Upper lobe of left lung (tissue), 6 donors: ENCODE data around the gene EGFL7. TPM values are rescaled to one million over a fixed set of nuclear protein-coding genes. Genes with fewer than 3 reads are reported as not detected.

Source experiments
- ATAC-seq, 2 donors: fragments of 200-7000 bp; cut with Tn5 transposase; one replicate each; pipeline ENCODE4 v1.9.1; 2022; ENCODE audit warnings: mild to moderate bottlenecking in 2 of 2, moderate library complexity in 2 of 2; ENCODE audit not compliant: low FRiP score in 2 of 2
- DNase-seq, 2 donors: peaks; one replicate each; pipeline ENCODE4 v3.0.0-alpha.2; 2019 to 2020
- H3K27ac ChIP-seq, 4 donors: fragments of 200-600 bp; sonication (generic); one replicate each; pipeline ENCODE4 v1.5.1; 2016 to 2019
- H3K27me3 ChIP-seq, 4 donors: fragments of 200-600 bp; sonication (generic); one replicate each; pipeline ENCODE4 v1.5.1; 2017 to 2019
- H3K36me3 ChIP-seq, 4 donors: fragments of 200-600 bp; sonication (generic); one replicate each; pipeline ENCODE4 v1.5.1; 2016 to 2019
- H3K4me1 ChIP-seq, 4 donors: fragments of 200-600 bp; sonication (generic); one replicate each; pipeline ENCODE4 v1.5.1; 2018 to 2019
- H3K4me3 ChIP-seq, 4 donors: fragments of 200-600 bp; sonication (generic); one replicate each; pipeline ENCODE4 v1.5.1; 2017 to 2019; ENCODE audit warnings: mild to moderate bottlenecking in 2 of 4, moderate library complexity in 1 of 4
- H3K9me3 ChIP-seq, 4 donors: fragments of 200-600 bp; sonication (generic); one replicate each; pipeline ENCODE4 v1.5.1; 2018 to 2019
- CTCF ChIP-seq, 6 experiments: fragments of 450-650 bp in 4 of 6; fragments of 200-600 bp in 2 of 6; sonication (generic) in 2 of 6; IDR thresholded peaks; one replicate each; pipeline ENCODE4 v1.5.1; 2016 to 2019; ENCODE audit warnings: antibody characterized with exemption in 6 of 6
- EP300 ChIP-seq, 4 donors: sonication (generic); formaldehyde crosslinking; IDR thresholded peaks; one replicate each; pipeline ENCODE4 v1.5.1; 2017; ENCODE audit warnings: antibody characterized with exemption in 4 of 4, control low read depth in 2 of 4
- POLR2A ChIP-seq, 4 donors: fragments of 450-650 bp; IDR thresholded peaks; one replicate each; pipeline ENCODE4 v1.5.1; 2016 to 2017; ENCODE audit warnings: antibody characterized with exemption in 4 of 4, mild to moderate bottlenecking in 2 of 4
- POLR2AphosphoS5 ChIP-seq, 2 donors: sonication (generic); formaldehyde crosslinking; IDR thresholded peaks; one replicate each; pipeline ENCODE4 v1.5.1; 2017; ENCODE audit warnings: antibody characterized with exemption in 2 of 2
- WGBS, 2 donors: methylation state at CpG; one replicate each; pipeline ENCODE4 v1.1.5; 2017 to 2018; 5-methylcytosine and 5-hydroxymethylcytosine counted together
- total RNA-seq, 6 donors: library from RNA; depleted of rRNA in 4 of 6; stranded (reverse); fragments of >200 nt in 4 of 6; gene quantifications; one replicate each; pipeline versions ENCODE4 v1.1.0 to v1.2.1, GENCODE V29; 2016 to 2021
- donor health status: DM: no; HTN: no; CAD: no; lungs with moderate emphysema.
- donor health status: DM: no; HTN: yes; CAD: no; lungs with severe emphysema.

EGFL7 gene
- total RNA-seq, 6 donors from 2014 or later, result 77.9 to 321 (median 165) TPM

GRCh38 chr9:136711751-136712689 is 49.3 kb downstream of the EGFL7 start, which contains the start of gene DIPK1B:
TSS of gene DIPK1B (plus strand) at chr9:136712572. CDS start at chr9:136712666, 94 bp downstream.
- peak in 1 of 2 donors; percentile 84 for DNase-seq
- Histone ChIP-seq H3K36me3 (no peaks in the 10 kb centered on the region), H3K4me3 (peak within 1 kb of the TSS; percentile 35 to 64 (median 58)), H3K4me1 (peaks cover 33 to 47% (median 39%) of the 10 kb centered on the region in 4 donors), H3K27ac (peak within 1 kb of the TSS; percentile 74 to 89 (median 88)), H3K27me3 (peaks cover 0 to 12% (median 2%) of the 10 kb centered on the region in 4 donors), H3K9me3 (no peaks in the 10 kb centered on the region)
- TF ChIP-seq EP300 (IDR thresholded peaks at IDR 0.05), result no peak
- 1 to 2% methylated on average over 33 to 38 of the region's 119 CpGs for WGBS, 2 donors
- no peak for ATAC-seq

GRCh38 chr9:136712690-136713544 is 50.2 kb downstream of the EGFL7 start:
- Histone ChIP-seq H3K4me1 (peaks cover 33 to 47% (median 39%) of the 10 kb centered on the region in 4 donors), H3K9me3 (no peaks in the 10 kb centered on the region), H3K27ac (peak overlapping the region; percentile 74 to 89 (median 88)), H3K36me3 (no peaks in the 10 kb centered on the region), H3K27me3 (peaks cover 0 to 12% (median 2%) of the 10 kb centered on the region in 4 donors), H3K4me3 (peak overlapping the region; percentile 35 to 64 (median 58))
- DNase-seq (peak in 1 of 2 donors; percentile 88), ATAC-seq (no peak)
- 0 to 7% methylated on average over 13 to 44 of the region's 56 CpGs for WGBS, 2 donors
- TF ChIP-seq POLR2A (IDR thresholded peaks at IDR 0.05), result no peak
- no peak for TF ChIP-seq POLR2AphosphoS5 (IDR thresholded peaks at IDR 0.05)
- TF ChIP-seq CTCF (IDR thresholded peaks at IDR 0.05), result no peak
- no peak for TF ChIP-seq EP300 (IDR thresholded peaks at IDR 0.05)

- H3K9me3 ChIP-seq, result no peaks in the 10 kb centered on the region
- TF ChIP-seq EP300 (IDR thresholded peaks at IDR 0.05) (no peak), POLR2A (IDR thresholded peaks at IDR 0.05) (no peak), CTCF (IDR thresholded peaks at IDR 0.05) (no peak)
- DNase-seq (peak in 1 of 2 donors; percentile 79), ATAC-seq (no peak)
- 54% methylated on average over 8 of the region's 8 CpGs; no CpG with 5 or more reads in 1 of the 2 donors for WGBS, 2 donors
- H3K27ac ChIP-seq, result peak overlapping the region; percentile 74 to 89 (median 88)
- peaks cover 35 to 47% (median 40%) of the 10 kb centered on the region in 4 donors for H3K4me1 ChIP-seq
- peaks cover 0 to 12% (median 2%) of the 10 kb centered on the region in 4 donors for H3K27me3 ChIP-seq
- H3K36me3 ChIP-seq, result no peaks in the 10 kb centered on the region
- peak overlapping the region in 3 of 4 donors; percentile 57 to 64 (median 59) for H3K4me3 ChIP-seq
Measured at GRCh38 chr9:136713550-136713949, 50.8 kb downstream of the EGFL7 start.

- TF ChIP-seq CTCF (IDR thresholded peaks at IDR 0.05) (no peak), POLR2AphosphoS5 (IDR thresholded peaks at IDR 0.05) (peak; percentile 65 to 85), EP300 (IDR thresholded peaks at IDR 0.05) (peak in 2 of 4 donors; percentile 78 to 92), POLR2A (IDR thresholded peaks at IDR 0.05) (peak in 1 of 4 donors; percentile 7)
- H3K36me3 ChIP-seq, result no peaks in the 10 kb centered on the region
- H3K4me3 ChIP-seq, result peak overlapping the region in 1 of 4 donors; percentile 64
- peaks cover 39 to 54% (median 46%) of the 10 kb centered on the region in 4 donors for H3K4me1 ChIP-seq
- ATAC-seq, result peak; percentile 12 to 61
- no peaks in the 10 kb centered on the region for H3K9me3 ChIP-seq
- peak in 1 of 2 donors; percentile 82 for DNase-seq
- H3K27ac ChIP-seq, result peak overlapping the region; percentile 80 to 89 (median 88)
- WGBS, 2 donors, result 26 to 38% methylated on average over 10 to 17 of the region's 17 CpGs
- peaks cover 0 to 12% (median 2%) of the 10 kb centered on the region in 4 donors for H3K27me3 ChIP-seq
Measured at GRCh38 chr9:136714096-136714892, 51.6 kb downstream of the EGFL7 start.
